HEK293 (cell line): ENCODE results near the gene VAMP5.

ENCODE experiments used
- BCL11A ChIP-seq: fragments of 450-650 bp; formaldehyde crosslinking; IDR thresholded peaks from 2 replicates; pipeline ENCODE4 v1.5.1; 2016; ENCODE audit warnings: low read depth, missing biosample characterization, missing genetic modification characterization
- CTCF ChIP-seq: fragments of 450-650 bp; formaldehyde crosslinking; IDR thresholded peaks from 2 replicates; pipeline ENCODE4 v1.5.1; 2016; ENCODE audit warnings: missing biosample characterization, missing genetic modification characterization
- RBAK ChIP-seq: fragments of 450-650 bp; formaldehyde crosslinking; IDR thresholded peaks from 2 replicates; pipeline ENCODE4 v1.5.1; 2016; ENCODE audit warnings: missing biosample characterization, missing genetic modification characterization
- REST ChIP-seq: fragments of 450-650 bp; formaldehyde crosslinking; IDR thresholded peaks from 2 replicates; pipeline ENCODE4 v1.5.1; 2016; ENCODE audit warnings: missing biosample characterization, missing genetic modification characterization
- ZBTB11 ChIP-seq: fragments of 450-650 bp; formaldehyde crosslinking; conservative IDR thresholded peaks from 2 replicates; pipeline ENCODE4 v1.5.1; 2016; ENCODE audit warnings: low read depth, missing biosample characterization, missing genetic modification characterization
- ZIC2 ChIP-seq: fragments of 450-650 bp; formaldehyde crosslinking; IDR thresholded peaks from 2 replicates; pipeline ENCODE4 v1.5.1; 2016; ENCODE audit warnings: missing biosample characterization, missing genetic modification characterization
- ZNF138 ChIP-seq: fragments of 450-650 bp; formaldehyde crosslinking; IDR thresholded peaks from 2 replicates; pipeline ENCODE4 v1.5.1; 2016; ENCODE audit warnings: missing biosample characterization, missing genetic modification characterization, borderline replicate concordance
- ZNF169 ChIP-seq: fragments of 450-650 bp; formaldehyde crosslinking; IDR thresholded peaks from 2 replicates; pipeline ENCODE4 v1.5.1; 2016; ENCODE audit warnings: missing biosample characterization, missing genetic modification characterization
- ZNF274 ChIP-seq, 2 experiments: fragments of 200-500 bp in 1 of 2; fragments of 450-650 bp in 1 of 2; sonication (Bioruptor generic) in 1 of 2; formaldehyde crosslinking in 1 of 2; IDR thresholded peaks; 2 replicates each; pipeline versions ENCODE4 v1.5.1 to v1.6.1; 2014 to 2016; ENCODE audit warnings: borderline replicate concordance in 1 of 2, inconsistent platforms in 1 of 2, low read length in 1 of 2, missing biosample characterization in 1 of 2, missing genetic modification characterization in 1 of 2
- ZNF324 ChIP-seq: fragments of 450-650 bp; formaldehyde crosslinking; IDR thresholded peaks from 2 replicates; pipeline ENCODE4 v1.5.1; 2016; ENCODE audit warnings: missing biosample characterization, missing genetic modification characterization
- ZNF449 ChIP-seq: fragments of 450-650 bp; formaldehyde crosslinking; IDR thresholded peaks from 2 replicates; pipeline ENCODE4 v1.5.1; 2017; ENCODE audit warnings: missing biosample characterization, mild to moderate bottlenecking, missing genetic modification characterization, moderate library complexity
- ZNF48 ChIP-seq: fragments of 450-650 bp; formaldehyde crosslinking; IDR thresholded peaks from 2 replicates; pipeline ENCODE4 v1.5.1; 2016; ENCODE audit warnings: missing biosample characterization, missing genetic modification characterization
- ZNF707 ChIP-seq: fragments of 450-650 bp; formaldehyde crosslinking; IDR thresholded peaks from 2 replicates; pipeline ENCODE4 v1.5.1; 2016; ENCODE audit warnings: missing biosample characterization, missing genetic modification characterization
- TF ChIP-seq, protein P1 (sequence below): IDR thresholded peaks from 2 replicates; pipeline ENCODE4 v1.6.1; 2011; ENCODE audit warnings: mild to moderate bottlenecking, low read depth, low read length, borderline replicate concordance

DNA sequence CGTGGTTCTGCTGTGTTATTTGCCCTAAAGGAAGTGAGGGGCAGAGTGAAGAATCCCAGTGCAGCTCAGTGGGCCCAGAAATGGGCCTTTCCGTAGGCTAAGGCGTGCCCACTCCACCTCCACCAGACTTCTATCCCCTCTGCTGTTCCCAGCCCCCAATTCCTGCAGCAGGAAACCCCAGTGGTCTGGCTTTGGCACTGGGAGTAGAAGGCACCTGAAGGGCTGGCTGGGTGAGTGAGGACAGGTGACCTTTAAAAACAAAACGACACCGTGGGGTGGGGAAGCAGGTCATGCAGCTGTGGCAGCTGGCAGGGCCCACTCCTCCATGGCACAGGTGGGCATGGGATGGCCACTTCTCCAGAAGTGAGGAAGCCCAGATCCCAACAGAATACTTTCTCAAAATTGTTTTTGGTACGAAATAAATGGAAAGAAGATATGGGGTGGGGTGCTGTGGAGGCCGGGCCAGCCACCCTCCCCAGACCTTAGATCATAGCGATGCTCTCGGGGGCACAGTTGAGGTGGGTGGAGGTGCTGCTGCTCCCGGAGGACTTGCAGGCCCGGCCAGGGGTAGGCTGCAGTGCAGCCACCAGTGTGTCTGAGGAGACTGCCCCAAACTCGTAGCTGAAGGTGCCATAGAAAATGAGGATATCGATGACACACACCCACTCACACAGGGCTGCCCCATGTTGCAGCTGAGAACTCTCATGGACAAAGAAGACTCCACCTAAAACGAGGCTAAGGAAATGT lies 14.5 kb downstream of the VAMP5 start:
- no peak for TF ChIP-seq ZNF707 (tag by site-specific recombination)
- no peak for TF ChIP-seq CTCF (tag by site-specific recombination)
- no peak for TF ChIP-seq REST (tag by site-specific recombination)
- no peak for TF ChIP-seq ZNF274 (IDR thresholded peaks at IDR 0.05; ENCODE audit: low read length)
- TF ChIP-seq ZNF274 (tag by site-specific recombination; IDR thresholded peaks at IDR 0.05; ENCODE audit: borderline replicate concordance): no peak
- TF ChIP-seq ZNF449 (tag by site-specific recombination): no peak
- no peak for TF ChIP-seq ZBTB11 (tag by site-specific recombination)
- TF ChIP-seq ZNF324: no peak
- TF ChIP-seq ZNF169 (tag by site-specific recombination): no peak
- TF ChIP-seq BCL11A (tag by site-specific recombination): no peak
- TF ChIP-seq, protein P1, sequence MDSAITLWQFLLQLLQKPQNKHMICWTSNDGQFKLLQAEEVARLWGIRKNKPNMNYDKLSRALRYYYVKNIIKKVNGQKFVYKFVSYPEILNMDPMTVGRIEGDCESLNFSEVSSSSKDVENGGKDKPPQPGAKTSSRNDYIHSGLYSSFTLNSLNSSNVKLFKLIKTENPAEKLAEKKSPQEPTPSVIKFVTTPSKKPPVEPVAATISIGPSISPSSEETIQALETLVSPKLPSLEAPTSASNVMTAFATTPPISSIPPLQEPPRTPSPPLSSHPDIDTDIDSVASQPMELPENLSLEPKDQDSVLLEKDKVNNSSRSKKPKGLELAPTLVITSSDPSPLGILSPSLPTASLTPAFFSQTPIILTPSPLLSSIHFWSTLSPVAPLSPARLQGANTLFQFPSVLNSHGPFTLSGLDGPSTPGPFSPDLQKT: no peak
- TF ChIP-seq ZNF138 (tag by site-specific recombination): no peak
- TF ChIP-seq ZIC2 (tag by site-specific recombination): no peak
- TF ChIP-seq ZNF48 (tag by site-specific recombination): no peak
- no peak for TF ChIP-seq RBAK (tag by site-specific recombination)
